ENCODE results near the gene FAM163B. TPM values are rescaled to one million over a fixed set of nuclear protein-coding genes. Genes with fewer than 3 reads are reported as not detected.

Gene FAM163B
- total and polyA plus RNA-seq, 7 experiments from 2014 or later, result not detected

DNA sequence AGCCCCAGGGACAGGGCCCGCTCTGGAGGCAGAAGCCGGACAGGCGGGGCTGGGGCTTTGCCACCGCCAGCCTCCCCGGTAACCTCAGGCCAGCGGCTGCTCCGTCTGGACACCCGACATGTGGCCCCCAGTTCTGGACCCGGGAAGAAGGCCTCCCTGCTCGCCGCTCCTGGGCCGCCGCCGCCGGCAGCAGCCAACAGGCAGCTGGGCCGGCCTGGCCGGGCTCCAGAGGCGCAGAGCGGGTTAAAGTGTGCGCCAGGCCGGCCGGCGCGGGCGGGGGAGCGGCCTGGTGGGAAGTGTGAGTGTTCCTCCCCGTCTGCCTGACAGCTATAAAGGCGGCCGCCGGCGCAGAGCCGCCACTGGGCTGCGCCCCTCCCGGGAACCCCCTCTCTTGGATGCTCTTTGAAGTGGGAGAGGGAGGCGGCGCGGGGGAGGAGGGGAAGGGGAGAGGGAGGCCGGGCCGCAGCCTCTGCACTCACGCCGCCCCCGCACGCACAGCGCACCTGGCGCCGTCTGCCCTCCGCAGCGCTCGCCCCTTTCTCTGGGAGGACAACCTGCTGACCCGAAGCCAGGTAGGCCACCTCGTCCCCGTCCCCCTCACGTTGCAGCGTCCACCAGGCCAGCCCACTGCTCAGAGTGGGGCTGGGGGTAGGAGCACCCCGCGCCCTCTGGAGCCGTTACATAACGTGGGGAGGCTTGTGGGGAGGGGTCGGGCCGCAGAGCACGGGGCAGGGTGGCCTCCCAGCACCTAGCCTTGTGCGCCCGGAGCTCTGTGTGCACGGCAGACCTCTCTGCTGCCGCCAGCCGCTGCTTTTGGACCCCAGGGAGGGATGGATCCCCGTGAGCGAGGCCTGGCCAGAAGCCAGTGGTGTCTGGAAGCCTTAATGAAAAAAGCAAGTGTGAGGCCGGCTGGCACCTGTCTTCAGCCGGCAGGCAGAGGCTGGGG is 74.6 kb downstream of the FAM163B start, which contains the start of gene ADAMTSL2:
ADAMTSL2 (plus strand) TSS at position 359 of the 946 bp plus-strand sequence. CDS start 2,009 bp downstream, outside the sequence.
- Histone ChIP-seq H3K9me3 (ENCODE audit: control insufficient read depth in 2 of 3, low read length in 3 of 3) (no peaks in the 10 kb centered on the region), H3K36me3 (ENCODE audit: control insufficient read depth in 2 of 3, insufficient read depth in 3 of 3, low read length in 3 of 3) (no peaks in the 10 kb centered on the region), H3K4me1 (ENCODE audit: control insufficient read depth in 2 of 2, insufficient read depth in 2 of 2, low read length in 2 of 2) (peaks cover 0 to 21% of the 10 kb centered on the region in 2 donors), H3K27ac (ENCODE audit: low read depth, low read length) (peak within 1 kb of the TSS; percentile 48), H3K4me3 (ENCODE audit: low read length) (peak within 1 kb of the TSS; percentile 27), H3K27me3 (ENCODE audit: control insufficient read depth in 2 of 2, insufficient read depth in 2 of 2, low read length in 2 of 2) (no peaks in the 10 kb centered on the region)
- H3K4me3 Mint-ChIP-seq, result peak within 1 kb of the TSS in 9 of 10 donors; percentile 45 to 82 (median 72)
- DNase-seq, result peak in 8 of 9 donors; percentile 31 to 81 (median 53)
- ATAC-seq, result peak; percentile 79
- H3K27ac Mint-ChIP-seq, result peak within 1 kb of the TSS in 7 of 9 donors; percentile 62 to 89 (median 81)
- peaks cover 6 to 24% (median 16%) of the 10 kb centered on the region in 7 donors for H3K4me1 Mint-ChIP-seq
- ChIA-PET POLR2A (interaction anchor here (1.2 to 2.2 kb wide), 2 partner anchors 25 to 164 kb away, joined by 3 to 11 read pairs; no protein-coding TSS in a partner anchor), CTCF (interaction anchor here (0.8 kb wide), 1 partner anchor 193 kb away, joined by 3 read pairs; no protein-coding TSS in a partner anchor)
- H3K27me3 Mint-ChIP-seq, result peaks cover 0 to 21% (median 7%) of the 10 kb centered on the region in 5 donors
- intact Hi-C loops (cut with micrococcal nuclease), result loop anchor here in 1 of 2 donors (1.0 kb wide), 1 partner anchor 25 kb away; no protein-coding TSS in a partner anchor
- no peaks in the 10 kb centered on the region for H3K36me3 Mint-ChIP-seq
- H3K9me3 Mint-ChIP-seq, result peaks cover 0 to 5% (median 0%) of the 10 kb centered on the region in 11 donors

DNA sequence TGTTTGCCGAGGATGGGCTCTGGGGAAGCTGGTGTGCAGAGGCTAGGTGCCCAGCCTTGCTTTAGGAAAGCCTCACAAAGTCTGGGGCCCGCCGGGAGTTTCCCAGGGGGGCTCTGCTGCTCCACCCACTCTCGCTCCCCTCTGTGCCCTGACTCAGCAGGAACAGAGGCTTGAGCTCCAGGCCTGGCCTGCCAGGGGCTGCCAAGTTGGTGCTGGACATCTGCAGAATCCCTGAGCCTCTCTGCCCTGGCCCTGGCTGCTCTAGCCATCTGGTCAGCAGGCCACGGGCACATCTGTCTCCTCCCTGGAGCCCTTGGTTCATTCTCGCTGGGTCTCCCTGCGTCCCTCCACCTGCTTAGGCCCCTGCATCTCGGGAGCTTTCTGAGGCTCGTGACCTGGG is 75.3 kb downstream of the FAM163B start:
- intact Hi-C loops (cut with micrococcal nuclease), result loop anchor here (1.0 kb wide), 3 partner anchors 25 to 192 kb away; no protein-coding TSS in a partner anchor

DNA sequence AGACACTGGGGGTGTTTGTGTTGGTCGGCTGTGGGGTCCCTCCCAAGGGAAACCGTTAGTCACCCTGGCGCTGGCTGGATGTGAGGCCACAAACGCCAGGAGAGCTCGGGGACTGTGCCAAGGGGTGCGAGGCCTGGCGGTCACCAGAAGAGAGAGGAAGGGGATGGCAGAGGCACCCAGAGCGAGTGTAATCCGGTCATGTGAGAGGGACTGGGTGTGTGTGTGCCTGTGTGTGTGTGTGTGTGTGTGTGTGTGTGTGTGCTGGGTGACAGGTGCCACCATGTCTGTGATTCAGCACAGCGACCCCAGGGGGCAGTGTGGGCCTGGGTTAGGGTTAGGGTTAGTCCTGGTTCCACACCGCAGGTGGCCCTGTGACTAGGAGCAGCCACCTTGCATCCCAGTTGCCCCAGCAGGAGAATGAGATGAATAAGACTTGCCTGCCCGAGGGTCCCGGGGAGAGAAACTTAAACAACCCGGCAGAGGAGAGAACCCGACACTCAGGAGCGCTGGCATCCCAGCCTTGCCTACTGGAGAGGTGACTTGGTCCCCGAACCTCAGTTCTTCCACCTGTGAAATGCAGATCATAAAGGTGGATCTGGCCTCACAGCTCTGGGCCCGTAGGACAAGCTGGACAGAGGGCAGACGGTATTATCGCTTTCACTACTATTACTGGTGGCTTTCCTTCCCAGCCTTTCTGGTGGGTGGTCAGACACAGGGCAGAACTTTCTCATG is 76.1 kb downstream of the FAM163B start:
- intact Hi-C loops (cut with micrococcal nuclease), result loop anchor here (1.0 kb wide), 2 partner anchors 123 to 193 kb away; no protein-coding TSS in a partner anchor
- ATAC-seq, result peak; percentile 86

More for the DNA sequence above, 75.3 kb downstream of the FAM163B start:
- Mint-ChIP-seq H3K36me3 (no peaks in the 10 kb centered on the region), H3K4me3 (peak overlapping the region in 9 of 10 donors; percentile 6 to 76 (median 57)), H3K4me1 (peaks cover 6 to 24% (median 13%) of the 10 kb centered on the region in 7 donors), H3K27ac (peak overlapping the region in 3 of 9 donors; percentile 62 to 81 (median 79)), H3K9me3 (peaks cover 0 to 5% (median 0%) of the 10 kb centered on the region in 11 donors), H3K27me3 (peaks cover 0 to 17% (median 7%) of the 10 kb centered on the region in 5 donors)
- Histone ChIP-seq H3K9me3 (ENCODE audit: control insufficient read depth in 2 of 3, low read length in 3 of 3) (no peaks in the 10 kb centered on the region), H3K4me3 (ENCODE audit: low read length) (peak overlapping the region; percentile 27), H3K4me1 (ENCODE audit: control insufficient read depth in 2 of 2, insufficient read depth in 2 of 2, low read length in 2 of 2) (peaks cover 0 to 21% of the 10 kb centered on the region in 2 donors), H3K27ac (ENCODE audit: low read depth, low read length) (peak overlapping the region; percentile 48), H3K36me3 (ENCODE audit: control insufficient read depth in 2 of 3, insufficient read depth in 3 of 3, low read length in 3 of 3) (no peaks in the 10 kb centered on the region), H3K27me3 (ENCODE audit: control insufficient read depth in 2 of 2, insufficient read depth in 2 of 2, low read length in 2 of 2) (no peaks in the 10 kb centered on the region)
- DNase-seq, result no peak
- no peak for ATAC-seq
- POLR2A ChIA-PET, result interaction anchor here (1.2 to 2.2 kb wide), 2 partner anchors 24 to 163 kb away, joined by 3 to 11 read pairs; no protein-coding TSS in a partner anchor
- CTCF ChIA-PET, result interaction anchor here (0.7 to 0.8 kb wide), 3 partner anchors 175 to 193 kb away, joined by 3 to 5 read pairs (median 3); no protein-coding TSS in a partner anchor

DNA sequence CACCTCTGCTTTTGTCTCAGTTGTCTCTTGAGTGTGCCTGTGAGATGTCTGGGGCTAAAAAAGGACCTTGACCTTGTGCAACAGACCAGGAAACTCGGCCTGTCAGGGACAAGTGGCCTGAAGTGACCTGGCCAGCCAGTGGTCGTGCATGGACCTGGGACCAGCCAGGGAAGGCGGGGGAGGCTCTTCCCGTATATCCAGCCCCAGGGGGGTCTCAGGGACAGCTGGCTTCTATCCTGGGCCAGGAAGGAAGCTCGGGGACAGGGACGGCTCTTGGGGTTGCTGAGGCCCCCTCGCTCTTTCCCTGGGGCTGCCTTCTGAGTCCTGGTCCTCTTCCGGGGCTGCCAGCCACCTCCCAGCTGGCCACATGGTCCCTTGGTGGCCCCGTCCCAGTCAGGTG is 77.9 kb downstream of the FAM163B start:
- ATAC-seq (no peak), DNase-seq (no peak)
- Histone ChIP-seq H3K36me3 (ENCODE audit: control insufficient read depth in 2 of 3, insufficient read depth in 3 of 3, low read length in 3 of 3) (no peaks in the 10 kb centered on the region), H3K4me1 (ENCODE audit: control insufficient read depth in 2 of 2, insufficient read depth in 2 of 2, low read length in 2 of 2) (peaks cover 0 to 27% of the 10 kb centered on the region in 2 donors), H3K27me3 (ENCODE audit: control insufficient read depth in 2 of 2, insufficient read depth in 2 of 2, low read length in 2 of 2) (no peaks in the 10 kb centered on the region), H3K4me3 (ENCODE audit: low read length) (no peak overlapping the region), H3K9me3 (ENCODE audit: control insufficient read depth in 2 of 3, low read length in 3 of 3) (no peaks in the 10 kb centered on the region), H3K27ac (ENCODE audit: low read depth, low read length) (no peak overlapping the region)
- no peaks in the 10 kb centered on the region for H3K36me3 Mint-ChIP-seq
- peaks cover 0 to 23% (median 7%) of the 10 kb centered on the region in 5 donors for H3K27me3 Mint-ChIP-seq
- H3K9me3 Mint-ChIP-seq, result peaks cover 0 to 5% (median 0%) of the 10 kb centered on the region in 11 donors
- CTCF ChIA-PET, result no interaction called here
- intact Hi-C loops (cut with micrococcal nuclease), result no loop called here
- no peak overlapping the region for H3K4me3 Mint-ChIP-seq
- no peak overlapping the region for H3K27ac Mint-ChIP-seq
- H3K4me1 Mint-ChIP-seq, result peaks cover 7 to 32% (median 24%) of the 10 kb centered on the region in 7 donors
- POLR2A ChIA-PET, result no interaction called here

More for the DNA sequence above, 76.1 kb downstream of the FAM163B start:
- Histone ChIP-seq H3K36me3 (ENCODE audit: control insufficient read depth in 2 of 3, insufficient read depth in 3 of 3, low read length in 3 of 3) (no peaks in the 10 kb centered on the region), H3K4me1 (ENCODE audit: control insufficient read depth in 2 of 2, insufficient read depth in 2 of 2, low read length in 2 of 2) (peaks cover 0 to 21% of the 10 kb centered on the region in 2 donors), H3K27ac (ENCODE audit: low read depth, low read length) (no peak overlapping the region), H3K9me3 (ENCODE audit: control insufficient read depth in 2 of 3, low read length in 3 of 3) (no peaks in the 10 kb centered on the region), H3K4me3 (ENCODE audit: low read length) (no peak overlapping the region), H3K27me3 (ENCODE audit: control insufficient read depth in 2 of 2, insufficient read depth in 2 of 2, low read length in 2 of 2) (no peaks in the 10 kb centered on the region)
- ChIA-PET POLR2A (interaction anchor here (0.7 to 2.2 kb wide), 2 partner anchors 23 to 51 kb away, joined by 3 to 11 read pairs; no protein-coding TSS in a partner anchor), CTCF (interaction anchor here (0.7 to 0.8 kb wide), 3 partner anchors 176 to 194 kb away, joined by 3 to 5 read pairs (median 3); no protein-coding TSS in a partner anchor)
- Mint-ChIP-seq H3K27ac (peak overlapping the region in 8 of 9 donors; percentile 58 to 91 (median 80)), H3K36me3 (no peaks in the 10 kb centered on the region), H3K9me3 (peaks cover 0 to 5% (median 0%) of the 10 kb centered on the region in 11 donors), H3K27me3 (peaks cover 0 to 18% (median 7%) of the 10 kb centered on the region in 5 donors), H3K4me1 (peaks cover 6 to 24% (median 13%) of the 10 kb centered on the region in 7 donors), H3K4me3 (peak overlapping the region in 9 of 10 donors; percentile 57 to 82 (median 72))
- DNase-seq, result peak; percentile 47 to 84 (median 77)

DNA sequence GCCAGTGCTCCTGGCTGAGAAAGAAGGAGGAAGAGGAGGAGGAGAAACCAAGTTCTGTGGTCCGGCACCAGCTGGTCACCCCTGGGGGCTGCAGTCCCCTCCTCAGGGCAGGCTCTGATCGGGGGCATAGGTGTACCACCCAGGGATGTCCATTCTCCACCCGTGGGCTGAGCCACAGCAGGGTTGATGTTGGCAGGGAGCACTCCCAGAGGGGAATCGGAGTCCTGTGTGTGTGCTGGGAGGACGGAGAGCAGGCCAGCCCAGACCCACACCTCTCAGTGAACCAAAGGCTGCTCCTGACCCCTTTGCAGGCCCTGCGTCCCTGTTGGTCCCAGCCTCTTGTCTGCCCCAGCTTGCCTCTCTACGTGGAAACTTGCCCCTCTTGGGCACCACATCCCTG is 79.3 kb downstream of the FAM163B start:
- no peak for DNase-seq
- no peaks in the 10 kb centered on the region for H3K9me3 ChIP-seq (ENCODE audit: control insufficient read depth in 2 of 3, low read length in 3 of 3)
- Mint-ChIP-seq H3K36me3 (no peaks in the 10 kb centered on the region), H3K4me3 (no peak overlapping the region), H3K4me1 (peaks cover 7 to 32% (median 23%) of the 10 kb centered on the region in 7 donors), H3K27ac (no peak overlapping the region), H3K9me3 (peaks cover 0 to 5% (median 0%) of the 10 kb centered on the region in 11 donors), H3K27me3 (peaks cover 0 to 19% (median 7%) of the 10 kb centered on the region in 5 donors)
- ChIA-PET CTCF (no interaction called here), POLR2A (interaction anchor here (0.7 kb wide), 1 partner anchor 20 kb away, joined by 3 read pairs; no protein-coding TSS in a partner anchor)
- intact Hi-C loops (cut with micrococcal nuclease), result no loop called here
- peaks cover 0 to 28% of the 10 kb centered on the region in 2 donors for H3K4me1 ChIP-seq (ENCODE audit: control insufficient read depth in 2 of 2, insufficient read depth in 2 of 2, low read length in 2 of 2)
- no peaks in the 10 kb centered on the region for H3K27me3 ChIP-seq (ENCODE audit: control insufficient read depth in 2 of 2, insufficient read depth in 2 of 2, low read length in 2 of 2)
- H3K36me3 ChIP-seq (ENCODE audit: control insufficient read depth in 2 of 3, insufficient read depth in 3 of 3, low read length in 3 of 3), result no peaks in the 10 kb centered on the region
- H3K27ac ChIP-seq (ENCODE audit: low read depth, low read length), result no peak overlapping the region
- ATAC-seq, result no peak
- no peak overlapping the region for H3K4me3 ChIP-seq (ENCODE audit: low read length)
